Neural cell (in vitro differentiated cells): ENCODE data around the gene CRADD. TPM values are rescaled to one million over a fixed set of nuclear protein-coding genes. Genes with fewer than 3 reads are reported as not detected.

Source experiments
- H2AFZ ChIP-seq: fragments of 200-600, 300-800 bp; sonication (generic), shearing (Covaris generic); 2 replicates; pipeline ENCODE4 v1.6.0; 2014; ENCODE audit warnings: low read depth, mild to moderate bottlenecking, antibody characterized with exemption, low read length, moderate library complexity
- H3F3A ChIP-seq: fragments of 200-600 bp; shearing (Covaris generic); 2 replicates; pipeline ENCODE4 v1.6.1; 2016; ENCODE audit warnings: mild to moderate bottlenecking, moderate library complexity, mixed read lengths, antibody characterized with exemption, low read length; ENCODE audit not compliant: insufficient read depth, poor library complexity, severe bottlenecking
- H3K27ac ChIP-seq: fragments of 200-600, 300-800 bp; sonication (generic), shearing (Covaris generic); 2 replicates; pipeline ENCODE4 v1.5.1; 2014; ENCODE audit warnings: mild to moderate bottlenecking, low read length, moderate library complexity
- H3K27me3 ChIP-seq: fragments of 300-800, 200-600 bp; sonication (generic), shearing (Covaris generic); 2 replicates; pipeline ENCODE4 v1.6.0; 2014; ENCODE audit warnings: mild to moderate bottlenecking, low read depth, low read length, moderate library complexity; ENCODE audit not compliant: insufficient read depth
- H3K36me3 ChIP-seq: fragments of 300-800, 200-600 bp; sonication (generic), shearing (Covaris generic); 2 replicates; pipeline ENCODE4 v1.5.1; 2014; ENCODE audit warnings: mild to moderate bottlenecking, antibody characterized with exemption, low read length, moderate library complexity; ENCODE audit not compliant: insufficient read depth
- H3K4me2 ChIP-seq: fragments of 300-800, 200-600 bp; sonication (generic), shearing (Covaris generic); 2 replicates; pipeline ENCODE4 v1.6.0; 2014; ENCODE audit warnings: mild to moderate bottlenecking, low read length
- H3K4me3 ChIP-seq: fragments of 300-800, 200-600 bp; sonication (generic), shearing (Covaris generic); 2 replicates; pipeline ENCODE4 v1.5.1; 2014; ENCODE audit warnings: mild to moderate bottlenecking, low read length, moderate library complexity
- H3K79me2 ChIP-seq: fragments of 200-600 bp; shearing (Covaris generic); replicated peaks from 2 replicates; pipeline ENCODE4 v1.6.0; 2014; ENCODE audit warnings: mild to moderate bottlenecking, low read length, moderate library complexity; ENCODE audit not compliant: insufficient read depth
- H3K9ac ChIP-seq: fragments of 300-800, 200-600 bp; sonication (generic), shearing (Covaris generic); 2 replicates; pipeline ENCODE4 v1.6.1; 2016; ENCODE audit warnings: mild to moderate bottlenecking, low read length, mixed read lengths
- H3K9me2 ChIP-seq: fragments of 200-600 bp; shearing (Covaris generic); 2 replicates; pipeline ENCODE4 v1.6.1; 2016; ENCODE audit warnings: mild to moderate bottlenecking, low read length, mixed read lengths; ENCODE audit not compliant: insufficient read depth
- H3K9me3 ChIP-seq: fragments of 200-600, 300-800 bp; sonication (generic), shearing (Covaris generic); 2 replicates; pipeline ENCODE4 v1.6.1; 2016; ENCODE audit warnings: mild to moderate bottlenecking, mixed run types, low read length, moderate library complexity, mixed read lengths
- H4K20me1 ChIP-seq: fragments of 200-600 bp; shearing (Covaris generic); 2 replicates; pipeline ENCODE4 v1.6.1; 2016; ENCODE audit warnings: mild to moderate bottlenecking, mixed run types; ENCODE audit not compliant: insufficient read depth
- EP300 ChIP-seq: fragments of 450-650 bp; conservative IDR thresholded peaks from 2 replicates; pipeline ENCODE4 v1.6.1; 2014; ENCODE audit warnings: antibody characterized with exemption, mild to moderate bottlenecking, moderate library complexity; ENCODE audit not compliant: poor library complexity, severe bottlenecking
- EZH2 ChIP-seq: fragments of 200-600, 300-800 bp; shearing (Covaris generic), sonication (generic); IDR thresholded peaks from 2 replicates; pipeline ENCODE4 v1.6.1; 2014; ENCODE audit warnings: antibody characterized with exemption, low read length, borderline replicate concordance, mild to moderate bottlenecking; ENCODE audit not compliant: insufficient read depth, poor library complexity, severe bottlenecking
- MXI1 ChIP-seq: fragments of 450-650 bp; conservative IDR thresholded peaks from 2 replicates; pipeline ENCODE4 v1.6.1; 2014; ENCODE audit warnings: antibody characterized with exemption, mild to moderate bottlenecking; ENCODE audit not compliant: poor library complexity, severe bottlenecking
- POLR2AphosphoS5 ChIP-seq: IDR thresholded peaks from 2 replicates; pipeline ENCODE4 v1.6.1; 2012
- RAD21 ChIP-seq: fragments of 450-650 bp; conservative IDR thresholded peaks from 2 replicates; pipeline ENCODE4 v1.6.1; 2014; ENCODE audit warnings: antibody characterized with exemption, mild to moderate bottlenecking, moderate library complexity
- SMC3 ChIP-seq: fragments of 450-650 bp; conservative IDR thresholded peaks from 2 replicates; pipeline ENCODE4 v1.6.1; 2014; ENCODE audit warnings: antibody characterized with exemption, mild to moderate bottlenecking, moderate library complexity; ENCODE audit not compliant: poor library complexity
- TAF1 ChIP-seq: IDR thresholded peaks from 2 replicates; pipeline ENCODE4 v1.6.1; 2012; ENCODE audit warnings: low read depth
- polyA plus RNA-seq: library from polyadenylated mRNA; depleted of rRNA; stranded (reverse); fragments of >200 nt; gene quantifications from 2 replicates; pipeline ENCODE4 v1.2.3, GENCODE V29; 2014
- TF ChIP-seq, protein P1 (sequence below): fragments of 450-650 bp; IDR thresholded peaks from 2 replicates; pipeline ENCODE4 v1.5.1; 2014; ENCODE audit warnings: antibody characterized with exemption, mild to moderate bottlenecking, moderate library complexity; ENCODE audit not compliant: poor library complexity, severe bottlenecking
- TF ChIP-seq, protein P2 (sequence below): IDR thresholded peaks from 2 replicates; pipeline ENCODE4 v1.6.1; 2012; ENCODE audit warnings: borderline replicate concordance

CRADD gene
- polyA plus RNA-seq, 1 donor from 2014 or later, result 23.5 TPM

DNA sequence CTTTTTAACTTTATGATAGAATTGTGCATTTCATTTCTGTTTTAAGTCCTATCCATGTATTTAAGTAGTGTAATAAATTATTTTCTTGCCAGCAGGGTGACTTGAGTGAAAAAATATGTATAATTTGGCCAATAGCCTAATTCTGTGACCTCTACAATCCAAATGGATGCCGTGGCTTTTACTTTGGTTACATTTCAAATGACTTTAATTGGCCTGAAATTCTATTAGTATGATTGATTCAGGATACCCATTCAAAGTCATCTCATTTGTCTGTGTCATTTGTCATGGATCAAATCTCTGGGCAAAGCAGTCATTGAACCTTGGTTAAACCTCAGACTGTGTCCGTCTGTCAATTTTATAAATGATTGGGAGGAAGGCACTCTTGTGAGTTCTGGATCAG lies 29.6 kb downstream of the CRADD start:
- H3F3A ChIP-seq, result no peaks in the 10 kb centered on the region
- H3K4me2 ChIP-seq, result no peak overlapping the region
- no peak overlapping the region for H3K9ac ChIP-seq
- H2AFZ ChIP-seq, result no peak overlapping the region
- no peaks in the 10 kb centered on the region for H4K20me1 ChIP-seq
- H3K79me2 ChIP-seq, result no peaks in the 10 kb centered on the region
- no peak overlapping the region for H3K4me3 ChIP-seq
- H3K36me3 ChIP-seq, result no peaks in the 10 kb centered on the region
- TF ChIP-seq MXI1 (no peak), EP300 (no peak), TAF1 (no peak), POLR2AphosphoS5 (no peak), RAD21 (no peak), SMC3 (no peak), EZH2 (no peak)
- TF ChIP-seq, protein P1, sequence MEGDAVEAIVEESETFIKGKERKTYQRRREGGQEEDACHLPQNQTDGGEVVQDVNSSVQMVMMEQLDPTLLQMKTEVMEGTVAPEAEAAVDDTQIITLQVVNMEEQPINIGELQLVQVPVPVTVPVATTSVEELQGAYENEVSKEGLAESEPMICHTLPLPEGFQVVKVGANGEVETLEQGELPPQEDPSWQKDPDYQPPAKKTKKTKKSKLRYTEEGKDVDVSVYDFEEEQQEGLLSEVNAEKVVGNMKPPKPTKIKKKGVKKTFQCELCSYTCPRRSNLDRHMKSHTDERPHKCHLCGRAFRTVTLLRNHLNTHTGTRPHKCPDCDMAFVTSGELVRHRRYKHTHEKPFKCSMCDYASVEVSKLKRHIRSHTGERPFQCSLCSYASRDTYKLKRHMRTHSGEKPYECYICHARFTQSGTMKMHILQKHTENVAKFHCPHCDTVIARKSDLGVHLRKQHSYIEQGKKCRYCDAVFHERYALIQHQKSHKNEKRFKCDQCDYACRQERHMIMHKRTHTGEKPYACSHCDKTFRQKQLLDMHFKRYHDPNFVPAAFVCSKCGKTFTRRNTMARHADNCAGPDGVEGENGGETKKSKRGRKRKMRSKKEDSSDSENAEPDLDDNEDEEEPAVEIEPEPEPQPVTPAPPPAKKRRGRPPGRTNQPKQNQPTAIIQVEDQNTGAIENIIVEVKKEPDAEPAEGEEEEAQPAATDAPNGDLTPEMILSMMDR, result no peak
- TF ChIP-seq, protein P2, sequence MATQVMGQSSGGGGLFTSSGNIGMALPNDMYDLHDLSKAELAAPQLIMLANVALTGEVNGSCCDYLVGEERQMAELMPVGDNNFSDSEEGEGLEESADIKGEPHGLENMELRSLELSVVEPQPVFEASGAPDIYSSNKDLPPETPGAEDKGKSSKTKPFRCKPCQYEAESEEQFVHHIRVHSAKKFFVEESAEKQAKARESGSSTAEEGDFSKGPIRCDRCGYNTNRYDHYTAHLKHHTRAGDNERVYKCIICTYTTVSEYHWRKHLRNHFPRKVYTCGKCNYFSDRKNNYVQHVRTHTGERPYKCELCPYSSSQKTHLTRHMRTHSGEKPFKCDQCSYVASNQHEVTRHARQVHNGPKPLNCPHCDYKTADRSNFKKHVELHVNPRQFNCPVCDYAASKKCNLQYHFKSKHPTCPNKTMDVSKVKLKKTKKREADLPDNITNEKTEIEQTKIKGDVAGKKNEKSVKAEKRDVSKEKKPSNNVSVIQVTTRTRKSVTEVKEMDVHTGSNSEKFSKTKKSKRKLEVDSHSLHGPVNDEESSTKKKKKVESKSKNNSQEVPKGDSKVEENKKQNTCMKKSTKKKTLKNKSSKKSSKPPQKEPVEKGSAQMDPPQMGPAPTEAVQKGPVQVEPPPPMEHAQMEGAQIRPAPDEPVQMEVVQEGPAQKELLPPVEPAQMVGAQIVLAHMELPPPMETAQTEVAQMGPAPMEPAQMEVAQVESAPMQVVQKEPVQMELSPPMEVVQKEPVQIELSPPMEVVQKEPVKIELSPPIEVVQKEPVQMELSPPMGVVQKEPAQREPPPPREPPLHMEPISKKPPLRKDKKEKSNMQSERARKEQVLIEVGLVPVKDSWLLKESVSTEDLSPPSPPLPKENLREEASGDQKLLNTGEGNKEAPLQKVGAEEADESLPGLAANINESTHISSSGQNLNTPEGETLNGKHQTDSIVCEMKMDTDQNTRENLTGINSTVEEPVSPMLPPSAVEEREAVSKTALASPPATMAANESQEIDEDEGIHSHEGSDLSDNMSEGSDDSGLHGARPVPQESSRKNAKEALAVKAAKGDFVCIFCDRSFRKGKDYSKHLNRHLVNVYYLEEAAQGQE, result no peak
- H3K9me2 ChIP-seq, result no peaks in the 10 kb centered on the region
- H3K9me3 ChIP-seq, result peaks cover 4% of the 10 kb centered on the region
- H3K27me3 ChIP-seq, result no peaks in the 10 kb centered on the region
- no peak overlapping the region for H3K27ac ChIP-seq

DNA sequence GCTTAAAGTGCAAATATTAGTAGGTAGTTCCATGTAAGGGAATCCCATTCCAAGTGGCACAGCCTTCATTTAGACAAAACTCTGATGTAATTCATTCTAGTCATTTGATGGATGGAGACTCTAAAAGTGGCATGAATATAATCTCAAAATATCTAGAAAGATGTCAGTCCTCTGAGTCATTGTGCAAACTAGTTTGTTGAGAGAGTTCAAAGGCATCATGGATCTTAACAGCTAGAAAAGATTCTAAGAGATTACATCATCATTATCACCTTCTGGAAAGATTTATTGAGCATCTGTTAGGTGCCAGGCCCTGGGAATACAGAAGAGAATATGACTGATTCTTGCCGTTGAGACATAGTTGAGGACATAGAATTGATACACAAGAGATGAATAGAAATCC lies 30.7 kb downstream of the CRADD start:
- no peak overlapping the region for H3K4me3 ChIP-seq
- no peak overlapping the region for H3K9ac ChIP-seq
- H4K20me1 ChIP-seq, result no peaks in the 10 kb centered on the region
- no peak overlapping the region for H3K4me2 ChIP-seq
- no peaks in the 10 kb centered on the region for H3K9me2 ChIP-seq
- no peaks in the 10 kb centered on the region for H3K79me2 ChIP-seq
- H3K27ac ChIP-seq, result no peak overlapping the region
- H3K36me3 ChIP-seq, result no peaks in the 10 kb centered on the region
- TF ChIP-seq EZH2 (no peak), RAD21 (no peak), MXI1 (no peak), TAF1 (no peak), EP300 (no peak), POLR2AphosphoS5 (no peak), SMC3 (no peak)
- TF ChIP-seq, protein P1, result no peak
- TF ChIP-seq, protein P2, result no peak
- peaks cover 4% of the 10 kb centered on the region for H3K9me3 ChIP-seq
- H3F3A ChIP-seq, result no peaks in the 10 kb centered on the region
- H2AFZ ChIP-seq, result no peak overlapping the region
- no peaks in the 10 kb centered on the region for H3K27me3 ChIP-seq
